HG02981 (cell line): ENCODE measurements around the gene PCCB.
"Not testable (repeated sequence)": the region's sequence is repeated elsewhere in the genome, so short reads cannot be mapped to it uniquely, and the experiment has no call there.

Source experiments
- ATAC-seq: cut with Tn5 transposase; IDR thresholded peaks from one replicate; pipeline ENCODE4 v1.9.1; 2021; ENCODE audit warnings: mild to moderate bottlenecking, moderate library complexity; ENCODE audit not compliant: unreplicated experiment

The PCCB gene

GRCh38 chr3:136261826-136262225 lies 11.7 kb downstream of the PCCB start:
- no peak for ATAC-seq

GRCh38 chr3:136262559-136262958 lies 12.4 kb downstream of the PCCB start:
- ATAC-seq: no peak

GRCh38 chr3:136263251-136263650 lies 13.1 kb downstream of the PCCB start:
- no peak for ATAC-seq

GRCh38 chr3:136266468-136267125 lies 16.5 kb downstream of the PCCB start:
- ATAC-seq: peak; percentile 63

- no peak for ATAC-seq
These were observed 17.1 kb downstream of the PCCB start for GRCh38 chr3:136267235-136267634.

GRCh38 chr3:136270179-136270578 lies 20.0 kb downstream of the PCCB start:
- ATAC-seq: no peak

GRCh38 chr3:136271626-136272025 lies 21.5 kb downstream of the PCCB start:
- not testable (repeated sequence) for ATAC-seq

GRCh38 chr3:136276049-136276755 lies 26.1 kb downstream of the PCCB start:
- no peak for ATAC-seq

GRCh38 chr3:136277115-136277514 lies 27.0 kb downstream of the PCCB start:
- no peak for ATAC-seq

GRCh38 chr3:136277634-136278033 lies 27.5 kb downstream of the PCCB start:
- no peak for ATAC-seq

GRCh38 chr3:136279092-136279491 lies 29.0 kb downstream of the PCCB start:
- no peak for ATAC-seq

GRCh38 chr3:136280961-136281360 lies 30.8 kb downstream of the PCCB start:
- no peak for ATAC-seq

- ATAC-seq: no peak
These were observed 31.9 kb downstream of the PCCB start for GRCh38 chr3:136281966-136282520.

GRCh38 chr3:136283627-136284026 lies 33.5 kb downstream of the PCCB start:
- no peak for ATAC-seq

GRCh38 chr3:136291302-136291701 lies 41.2 kb downstream of the PCCB start:
- no peak for ATAC-seq

GRCh38 chr3:136292500-136292899 lies 42.4 kb downstream of the PCCB start:
- ATAC-seq: no peak

- ATAC-seq: no peak
These were observed 43.1 kb downstream of the PCCB start for GRCh38 chr3:136293279-136293678.

- no peak for ATAC-seq
These were observed 44.0 kb downstream of the PCCB start for GRCh38 chr3:136294176-136294575.

GRCh38 chr3:136296960-136297359 lies 46.8 kb downstream of the PCCB start:
- no peak for ATAC-seq

GRCh38 chr3:136297826-136298225 lies 47.7 kb downstream of the PCCB start:
- no peak for ATAC-seq

- no peak for ATAC-seq
These were observed 50.3 kb downstream of the PCCB start for GRCh38 chr3:136300444-136300843.

GRCh38 chr3:136305879-136306278 lies 55.7 kb downstream of the PCCB start:
- no peak for ATAC-seq
